Heart left ventricle (tissue), 16 donors: ENCODE results near the gene TMEM271. TPM values are rescaled to one million over a fixed set of nuclear protein-coding genes. Genes with fewer than 3 reads are reported as not detected.

Experiments used
- ATAC-seq, 4 donors: fragments of 200-7000 bp; cut with Tn5 transposase; one replicate each; pipeline ENCODE4 v1.9.1; 2020 to 2022; ENCODE audit warnings: moderate library complexity in 4 of 4, mild to moderate bottlenecking in 3 of 4, moderate number of reproducible peaks in 1 of 4
- DNase-seq, 5 donors: peaks; one replicate each; pipeline ENCODE4 v3.0.0-alpha.2; 2020
- H3K27ac ChIP-seq, 12 donors: fragments of 200-600 bp; sonication (generic) in 4 of 12; one replicate each; pipeline versions ENCODE4 v1.5.0 to v1.8.0; 2016 to 2022; ENCODE audit warnings: mild to moderate bottlenecking in 2 of 12
- H3K27me3 ChIP-seq, 9 donors: fragments of 200-600 bp; sonication (generic) in 2 of 9; one replicate each; pipeline versions ENCODE4 v1.5.1 to v1.8.0; 2016 to 2022; ENCODE audit warnings: mild to moderate bottlenecking in 3 of 9
- H3K36me3 ChIP-seq, 9 donors: fragments of 200-600 bp; sonication (generic) in 2 of 9; one replicate each; pipeline versions ENCODE4 v1.5.0 to v1.8.0; 2018 to 2022; ENCODE audit warnings: mild to moderate bottlenecking in 2 of 9
- H3K4me1 ChIP-seq, 12 donors: fragments of 200-600 bp; sonication (generic) in 4 of 12; one replicate each; pipeline versions ENCODE4 v1.5.0 to v1.8.0; 2016 to 2022; ENCODE audit warnings: mild to moderate bottlenecking in 3 of 12
- H3K4me3 ChIP-seq, 12 donors: fragments of 200-600 bp; sonication (generic) in 4 of 12; one replicate each; pipeline versions ENCODE4 v1.5.0 to v1.8.0; 2017 to 2022; ENCODE audit warnings: mild to moderate bottlenecking in 9 of 12, moderate library complexity in 4 of 12
- H3K9me3 ChIP-seq, 12 donors: fragments of 200-600 bp; sonication (generic) in 4 of 12; one replicate each; pipeline versions ENCODE4 v1.5.0 to v1.8.0; 2016 to 2022; ENCODE audit warnings: mild to moderate bottlenecking in 1 of 12
- POLR2A ChIP-seq, 2 donors: fragments of 450-650 bp; IDR thresholded peaks; one replicate each; pipeline ENCODE4 v1.6.1; 2017; ENCODE audit warnings: antibody characterized with exemption in 2 of 2, mild to moderate bottlenecking in 2 of 2, moderate library complexity in 2 of 2
- WGBS, 4 donors: extraction: QIAGEN DNeasy Blood & Tissue Kit in 2 of 4; methylation state at CpG; one replicate each; pipeline versions ENCODE4 v1.1.5 to v1.1.7; 2013 to 2018; 5-methylcytosine and 5-hydroxymethylcytosine counted together
- intact Hi-C, 10 donors: fragments of 100-400 bp; cut with DNase I; formaldehyde crosslinking; loops; one replicate each; pipeline versions ENCODE4 v1.11.1 to v1.14.2; 2022
- polyA plus RNA-seq, 2 donors: library from polyadenylated mRNA; stranded (reverse); fragments of 200-250 nt; gene quantifications; one replicate each; pipeline ENCODE4 v1.2.3, GENCODE V29; 2013
- total RNA-seq, 9 donors: library from RNA; depleted of rRNA in 2 of 9; stranded (reverse); fragments of >200 nt in 2 of 9; fragmentation: NEBNext Ultra II Directional in 3 of 9; extraction: Animal tissue kit (Norgen Biotek cat#: 25700) in 3 of 9; gene quantifications; one replicate each; pipeline versions ENCODE4 v1.1.0 to v1.2.4, GENCODE V29; 2016 to 2023
- TF ChIP-seq, protein P1 (sequence below), 12 donors: fragments of 200-600 bp; sonication (generic) in 4 of 12; IDR thresholded peaks; one replicate each; pipeline versions ENCODE4 v1.5.0 to v1.8.0; 2018 to 2022; ENCODE audit warnings: antibody characterized with exemption in 12 of 12, mild to moderate bottlenecking in 5 of 12
- donor health status: ischemic (EF 13 %, LVEDD 7.1; RV severe dilation, severe dysfunction).
- donor health status: healthy with polysubstance abuse.
- donor health status: DM: no; HTN: yes; CAD: no.
- donor health status: DM: no; HTN: no; CAD: no.
- donor health status: ischemic (EF 25% LVEDD 6.9; RV normal size, moderate dysfunction).
- donor health status: ischemic (EF 25% LVEDD 5.7; RV mildly dilated, moderate dysfunction).
- donor health status: healthy.
- donor health status: DM: yes; HTN: yes; CAD: no.
- donor health status: ischemic (EF 35%, LVEDD 5.7; RV mildly dilated, moderate dysfunction).
- donor health status: nonischemic (EF 11% LVEDD 7.7; RV severe dilation, severe dysfunction).
- donor health status: DM: yes; HTN: yes; CAD: no.
- donor health status: PGD.
- donor health status: ischemic (EF 29% LVEDD 5.4; RV normal size, mild dysfunction).
- donor health status: nonischemic (EF 23%, LVEDD 6.1; RV moderate dilation, normal function).

The TMEM271 gene
- total and polyA plus RNA-seq, 11 donors, result not detected

DNA sequence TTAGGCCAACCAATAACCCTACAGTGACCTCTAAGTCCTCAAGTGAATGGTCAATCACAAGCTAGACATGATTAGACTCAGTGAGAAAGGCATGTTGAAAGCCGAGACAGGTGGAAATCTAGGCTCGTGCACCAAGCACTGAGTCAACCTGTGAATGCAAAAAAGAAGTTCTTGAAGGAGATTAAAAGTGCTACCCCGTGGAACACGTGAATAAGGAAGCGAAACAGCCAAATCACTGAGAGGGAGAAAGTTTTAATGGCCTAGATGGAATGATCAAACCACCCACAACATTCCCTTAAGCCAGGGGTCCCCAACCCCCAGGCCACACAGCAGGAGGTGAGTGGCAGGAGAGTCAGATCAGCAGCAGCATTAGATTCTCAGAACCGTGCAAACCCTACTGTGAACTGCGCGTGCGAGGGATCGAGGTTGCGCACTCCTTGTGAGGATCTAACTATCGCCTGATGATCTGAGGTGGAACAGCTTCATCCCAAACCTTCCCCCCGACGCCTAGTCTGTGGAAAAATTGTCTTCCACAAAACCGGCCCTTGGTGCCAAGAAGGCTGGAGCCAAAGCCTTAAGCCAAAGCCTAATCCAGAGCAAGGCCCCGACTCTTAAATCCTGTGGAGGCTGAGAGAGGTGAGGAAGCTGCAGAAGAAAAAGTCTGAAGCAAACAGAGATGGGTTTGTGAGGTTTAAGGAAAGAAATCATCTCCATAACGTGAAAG, 29.8 kb upstream of the TMEM271 start:
- DNase-seq (no peak), ATAC-seq (no peak)
- H3K36me3 ChIP-seq, result no peaks in the 10 kb centered on the region
- no peak overlapping the region for H3K27ac ChIP-seq
- no peak overlapping the region for H3K4me3 ChIP-seq
- WGBS, 4 donors, result 82 to 86% (median 83%) methylated on average over 17 of the region's 17 CpGs
- H3K4me1 ChIP-seq, result no peaks in the 10 kb centered on the region
- H3K27me3 ChIP-seq, result peaks cover 0 to 41% (median 6%) of the 10 kb centered on the region in 9 donors
- TF ChIP-seq, protein P1, sequence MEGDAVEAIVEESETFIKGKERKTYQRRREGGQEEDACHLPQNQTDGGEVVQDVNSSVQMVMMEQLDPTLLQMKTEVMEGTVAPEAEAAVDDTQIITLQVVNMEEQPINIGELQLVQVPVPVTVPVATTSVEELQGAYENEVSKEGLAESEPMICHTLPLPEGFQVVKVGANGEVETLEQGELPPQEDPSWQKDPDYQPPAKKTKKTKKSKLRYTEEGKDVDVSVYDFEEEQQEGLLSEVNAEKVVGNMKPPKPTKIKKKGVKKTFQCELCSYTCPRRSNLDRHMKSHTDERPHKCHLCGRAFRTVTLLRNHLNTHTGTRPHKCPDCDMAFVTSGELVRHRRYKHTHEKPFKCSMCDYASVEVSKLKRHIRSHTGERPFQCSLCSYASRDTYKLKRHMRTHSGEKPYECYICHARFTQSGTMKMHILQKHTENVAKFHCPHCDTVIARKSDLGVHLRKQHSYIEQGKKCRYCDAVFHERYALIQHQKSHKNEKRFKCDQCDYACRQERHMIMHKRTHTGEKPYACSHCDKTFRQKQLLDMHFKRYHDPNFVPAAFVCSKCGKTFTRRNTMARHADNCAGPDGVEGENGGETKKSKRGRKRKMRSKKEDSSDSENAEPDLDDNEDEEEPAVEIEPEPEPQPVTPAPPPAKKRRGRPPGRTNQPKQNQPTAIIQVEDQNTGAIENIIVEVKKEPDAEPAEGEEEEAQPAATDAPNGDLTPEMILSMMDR (IDR thresholded peaks at IDR 0.05), result no peak
- TF ChIP-seq POLR2A (IDR thresholded peaks at IDR 0.05), result no peak
- H3K9me3 ChIP-seq, result peaks cover 0 to 4% (median 0%) of the 10 kb centered on the region in 12 donors
- intact Hi-C loops, result no loop called here

- H3K4me1 ChIP-seq, result no peaks in the 10 kb centered on the region
- H3K36me3 ChIP-seq, result no peaks in the 10 kb centered on the region
- peaks cover 0 to 1% (median 0%) of the 10 kb centered on the region in 12 donors for H3K9me3 ChIP-seq
- ATAC-seq (no peak), DNase-seq (no peak)
- 70 to 82% (median 77%) methylated on average over 3 of the region's 3 CpGs for WGBS, 4 donors
- intact Hi-C loops, result no loop called here
- H3K4me3 ChIP-seq, result no peak overlapping the region
- TF ChIP-seq, protein P1 (IDR thresholded peaks at IDR 0.05), result no peak
- TF ChIP-seq POLR2A (IDR thresholded peaks at IDR 0.05), result no peak
- H3K27me3 ChIP-seq, result peaks cover 0 to 44% (median 6%) of the 10 kb centered on the region in 9 donors
- no peak overlapping the region for H3K27ac ChIP-seq
Observed at GRCh38 chr4:604131-604530, 28.0 kb upstream of the TMEM271 start.

DNA sequence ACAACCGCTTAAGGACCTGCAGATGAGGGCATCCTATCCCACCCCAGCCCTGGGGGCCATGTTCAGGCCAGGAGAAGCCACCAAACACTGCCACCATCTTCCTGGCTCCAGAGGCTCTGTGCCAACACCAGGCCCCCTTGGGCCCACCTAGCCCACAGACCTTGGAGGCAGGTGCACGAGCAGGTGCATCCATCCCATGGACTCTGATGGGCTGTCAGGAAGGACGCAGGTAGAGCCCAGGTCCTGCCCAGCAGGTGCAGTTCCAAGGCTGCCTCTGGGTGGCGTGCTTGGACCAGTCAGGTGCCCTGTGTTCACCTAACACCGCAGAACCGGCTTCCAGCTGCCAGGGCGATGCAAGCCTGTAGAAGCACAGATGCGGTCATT, 26.5 kb upstream of the TMEM271 start:
- WGBS, 4 donors, result 17 to 29% (median 20%) methylated on average over 6 to 8 of the region's 8 CpGs
- ATAC-seq (peak in 1 of 4 donors; percentile 34), DNase-seq (no peak)
- Histone ChIP-seq H3K9me3 (no peaks in the 10 kb centered on the region), H3K27ac (no peak overlapping the region), H3K4me3 (no peak overlapping the region), H3K4me1 (no peaks in the 10 kb centered on the region), H3K36me3 (no peaks in the 10 kb centered on the region), H3K27me3 (peaks cover 0 to 51% (median 6%) of the 10 kb centered on the region in 9 donors)
- intact Hi-C loops, result no loop called here
- TF ChIP-seq POLR2A (IDR thresholded peaks at IDR 0.05), result no peak
- TF ChIP-seq, protein P1 (IDR thresholded peaks at IDR 0.05), result peak in 5 of 12 donors; percentile 11 to 27 (median 17)

GRCh38 chr4:601612-602558, 25.8 kb upstream of the TMEM271 start:
- 79 to 85% (median 82%) methylated on average over 24 of the region's 24 CpGs for WGBS, 4 donors
- DNase-seq (no peak), ATAC-seq (peak in 1 of 4 donors; percentile 31)
- Histone ChIP-seq H3K9me3 (no peaks in the 10 kb centered on the region), H3K4me3 (no peak overlapping the region), H3K4me1 (no peaks in the 10 kb centered on the region), H3K27ac (no peak overlapping the region), H3K36me3 (no peaks in the 10 kb centered on the region), H3K27me3 (peaks cover 0 to 52% (median 6%) of the 10 kb centered on the region in 9 donors)
- TF ChIP-seq, protein P1 (IDR thresholded peaks at IDR 0.05), result no peak
- TF ChIP-seq POLR2A (IDR thresholded peaks at IDR 0.05), result no peak
- intact Hi-C loops, result no loop called here
